Stimulated activated CD8-positive, alpha-beta memory T cell treated with anti-CD3 and anti-CD28 coated beads, Interleukin-2, amount 100 ng/mL, for 1 hour (primary cell): ENCODE results near the gene C5orf46.

Source experiments
- DNase-seq, 2 donors: peaks; one replicate each; pipeline ENCODE4 v3.0.0-alpha.2; 2020; ENCODE audit warnings: low read depth in 2 of 2

The C5orf46 gene

GRCh38 chr5:147858565-147858964 lies 47.8 kb downstream of the C5orf46 start:
- no peak for DNase-seq

- peak in 1 of 2 donors; percentile 21 for DNase-seq
These were observed 48.8 kb downstream of the C5orf46 start for GRCh38 chr5:147857302-147858129.

GRCh38 chr5:147856801-147857200 lies 49.5 kb downstream of the C5orf46 start:
- DNase-seq, result no peak

GRCh38 chr5:147855774-147856069 lies 50.6 kb downstream of the C5orf46 start:
- DNase-seq, result no peak

GRCh38 chr5:147854894-147855773 lies 51.2 kb downstream of the C5orf46 start:
- DNase-seq, result no peak

- DNase-seq, result no peak
These were observed 52.0 kb downstream of the C5orf46 start for GRCh38 chr5:147854331-147854730.

GRCh38 chr5:147853372-147853987 lies 52.9 kb downstream of the C5orf46 start:
- no peak for DNase-seq

GRCh38 chr5:147852365-147852764 lies 54.0 kb downstream of the C5orf46 start:
- no peak for DNase-seq

GRCh38 chr5:147851578-147851977 lies 54.8 kb downstream of the C5orf46 start:
- DNase-seq, result no peak

GRCh38 chr5:147849226-147849625 lies 57.1 kb downstream of the C5orf46 start:
- DNase-seq, result no peak

GRCh38 chr5:147845618-147846017 lies 60.7 kb downstream of the C5orf46 start:
- DNase-seq, result no peak

GRCh38 chr5:147844846-147845245 lies 61.5 kb downstream of the C5orf46 start:
- DNase-seq, result no peak

- DNase-seq, result no peak
These were observed 63.5 kb downstream of the C5orf46 start for GRCh38 chr5:147842869-147843268.
